ENCODE data around the gene SUSD4. TPM values are rescaled to one million over a fixed set of nuclear protein-coding genes. Genes with fewer than 3 reads are reported as not detected.
A peak's percentile ranks its signal among the peaks of the same experiment; 100 is the strongest.

Gene SUSD4
- total and polyA plus RNA-seq, 9 of the 15 experiments (the other 6 are each of a cell fraction or from before 2014, with no cell fraction given), result 0.06 to 1.7 (median 0.09) TPM; not detected in 4

- ATAC-seq (peak; percentile 42; the same call in 2 of the 3 replicates), DNase-seq (ENCODE audit: extremely low read depth in 1 of 4, low spot score in 3 of 4) (peak in 2 of 4 experiments; percentile 27 to 44), FAIRE-seq (peak; percentile 64)
- peak overlapping the region; percentile 73; the same call in 2 of the 3 replicates for H3K27ac ChIP-seq (ENCODE audit: extremely low read depth, low read depth, low read length)
- 18% methylated on average over 3 of the region's 3 CpGs for WGBS (ENCODE audit: insufficient coverage, low coverage, missing lambda C conversion rate)
- POLR2A ChIA-PET, result interaction anchor here (1.0 kb wide), 1 partner anchor 34 kb away, joined by 3 read pairs; no protein-coding TSS in a partner anchor
- no peaks in the 10 kb centered on the region for H3K36me3 ChIP-seq (ENCODE audit: control insufficient read depth, insufficient read depth, low read length)
- H4K20me1 ChIP-seq (replicated peaks; ENCODE audit: control insufficient read depth, insufficient read depth, low read length), result no peaks in the 10 kb centered on the region
- H3K79me2 ChIP-seq (ENCODE audit: control insufficient read depth, insufficient read depth, low read length), result no peaks in the 10 kb centered on the region
- no peaks in the 10 kb centered on the region for H3K9me1 ChIP-seq (ENCODE audit: control insufficient read depth, insufficient read depth, low read length)
- H2AFZ ChIP-seq (ENCODE audit: low read depth, low read length), result peak overlapping the region; percentile 58
- in situ Hi-C loops (cut with MboI) (no loop called here), intact Hi-C loops (cut with micrococcal nuclease) (no loop called here)
- no peak overlapping the region for H3K4me3 ChIP-seq
- no peak overlapping the region for H3K9ac ChIP-seq (ENCODE audit: insufficient read depth in 1 of 2, low read depth in 2 of 2, low read length in 2 of 2)
- H3K27me3 ChIP-seq (ENCODE audit: control insufficient read depth in 2 of 2, insufficient read depth in 2 of 2, low read length in 2 of 2), result no peaks in the 10 kb centered on the region
- peaks cover 5% of the 10 kb centered on the region; the same call in 1 of the 2 replicates for H3K9me3 ChIP-seq (replicated peaks; ENCODE audit: control insufficient read depth, insufficient read depth, low read depth, low read length)
- BruUV-seq (replicated peaks), result no TSS peak
- CTCF ChIA-PET (ENCODE audit: low intra/inter-chr PET ratio), result interaction anchor here (0.5 kb wide), 1 partner anchor 438 kb away, joined by 3 read pairs; no protein-coding TSS in a partner anchor
- H3K4me1 ChIP-seq (replicated peaks in 1 of 2; ENCODE audit: control insufficient read depth in 2 of 2, insufficient read depth in 2 of 2, low read length in 2 of 2), result peaks cover 0 to 21% of the 10 kb centered on the region in 2 experiments; a peak in 4 of 5 replicates
- H3K4me2 ChIP-seq (ENCODE audit: insufficient read depth, low read length), result peak overlapping the region; percentile 33; the same call in 1 of the 2 replicates
- TF ChIP-seq ZNF76 (CRISPR knock-in tag; IDR thresholded peaks at IDR 0.05; ENCODE audit: borderline replicate concordance), result no peak
- TF ChIP-seq NFIC (IDR thresholded peaks at IDR 0.05), result peak; percentile 98
- no peak for TF ChIP-seq SRSF7 (optimal IDR thresholded peaks at IDR 0.05; ENCODE audit: low read depth, low read length)
- no peak for TF ChIP-seq IRF2 (CRISPR knock-in tag; IDR thresholded peaks at IDR 0.05)
- TF ChIP-seq ZBED1 (IDR thresholded peaks at IDR 0.05), result no peak
- TF ChIP-seq PURB (CRISPR knock-in tag; IDR thresholded peaks at IDR 0.05; ENCODE audit: low read depth), result no peak
- no peak for TF ChIP-seq NR2C1 (IDR thresholded peaks at IDR 0.05)
- TF ChIP-seq NR2C1 (tag; IDR thresholded peaks at IDR 0.05), result 0 out of 2 replicates have a peak, but pooled peaks have one; percentile 4
- 0 out of 6 replicates have a peak, but pooled peaks of 1 of the 3 experiments have one; percentile 30 for TF ChIP-seq ZBTB11 (CRISPR knock-in tag; IDR thresholded peaks at IDR 0.05)
- TF ChIP-seq TRIM24 (IDR thresholded peaks at IDR 0.05), result 0 out of 4 replicates have a peak, but pooled peaks of 1 of the 2 experiments have one; percentile 13
- TF ChIP-seq BHLHE40 (IDR thresholded peaks at IDR 0.05; ENCODE audit: low read length), result 0 out of 2 replicates have a peak, but pooled peaks have one; percentile 19
- peak; percentile 64 for TF ChIP-seq L3MBTL2 (IDR thresholded peaks at IDR 0.05)
- no peak for TF ChIP-seq ZFX (CRISPR knock-in tag; IDR thresholded peaks at IDR 0.05)
- TF ChIP-seq ZFPM2 (CRISPR knock-in tag; IDR thresholded peaks at IDR 0.05), result no peak
- peak; percentile 87 for TF ChIP-seq NFIX (CRISPR knock-in tag; IDR thresholded peaks at IDR 0.05; ENCODE audit: low read depth)
- no peak for TF ChIP-seq YY1 (IDR thresholded peaks at IDR 0.05; ENCODE audit: borderline replicate concordance in 1 of 3, control insufficient read depth in 1 of 3, extremely low read depth in 1 of 3, insufficient read depth in 3 of 3, insufficient read length in 1 of 3, insufficient replicate concordance in 2 of 3, low read depth in 1 of 3, low read length in 2 of 3)
- TF ChIP-seq BCL6 (CRISPR knock-in tag; IDR thresholded peaks at IDR 0.05), result no peak
- 0 out of 2 replicates have a peak, but pooled peaks have one; percentile 12 for TF ChIP-seq ZNF668 (CRISPR knock-in tag; IDR thresholded peaks at IDR 0.05)
These were observed 39.3 kb upstream of the SUSD4 start for GRCh38 chr1:223403184-223403815.

All from K562 (cell line).